Stomach (tissue), 4 donors: Measurements from ENCODE around the gene CLEC1A.

Experiments used
- POLR2AphosphoS5 ChIP-seq, 3 donors: sonication (generic); formaldehyde crosslinking; IDR thresholded peaks; one replicate each; pipeline ENCODE4 v1.6.1; 2016; ENCODE audit warnings: antibody characterized with exemption in 3 of 3
- TF ChIP-seq, protein P1 (sequence below), 7 experiments: fragments of 450-650 bp in 4 of 7; fragments of 200-600 bp in 3 of 7; sonication (generic) in 3 of 7; IDR thresholded peaks; one replicate each; pipeline ENCODE4 v1.5.1; 2016 to 2019; ENCODE audit warnings: antibody characterized with exemption in 7 of 7, control low read depth in 2 of 7, mild to moderate bottlenecking in 1 of 7

DNA sequence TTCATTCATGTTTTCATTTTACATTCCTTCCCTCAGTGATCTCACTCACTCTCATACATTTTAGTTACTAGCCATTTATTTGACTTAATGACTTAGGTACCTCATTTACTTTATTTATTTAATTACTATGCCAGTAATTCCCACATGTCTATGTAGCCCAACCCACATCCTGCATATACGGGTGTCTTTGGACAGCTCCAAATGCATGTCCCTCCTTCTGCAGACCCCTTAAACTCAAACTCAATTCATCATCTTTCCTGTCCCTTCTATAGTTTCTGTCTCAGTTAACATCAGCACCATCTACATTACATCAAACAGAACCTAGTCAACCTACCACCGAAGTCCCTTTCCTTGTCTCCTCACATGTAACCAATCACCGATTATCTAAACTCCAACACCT lies 2.8 kb downstream of the CLEC1A start:
- no peak for TF ChIP-seq POLR2AphosphoS5 (IDR thresholded peaks at IDR 0.05)
- TF ChIP-seq, protein P1, sequence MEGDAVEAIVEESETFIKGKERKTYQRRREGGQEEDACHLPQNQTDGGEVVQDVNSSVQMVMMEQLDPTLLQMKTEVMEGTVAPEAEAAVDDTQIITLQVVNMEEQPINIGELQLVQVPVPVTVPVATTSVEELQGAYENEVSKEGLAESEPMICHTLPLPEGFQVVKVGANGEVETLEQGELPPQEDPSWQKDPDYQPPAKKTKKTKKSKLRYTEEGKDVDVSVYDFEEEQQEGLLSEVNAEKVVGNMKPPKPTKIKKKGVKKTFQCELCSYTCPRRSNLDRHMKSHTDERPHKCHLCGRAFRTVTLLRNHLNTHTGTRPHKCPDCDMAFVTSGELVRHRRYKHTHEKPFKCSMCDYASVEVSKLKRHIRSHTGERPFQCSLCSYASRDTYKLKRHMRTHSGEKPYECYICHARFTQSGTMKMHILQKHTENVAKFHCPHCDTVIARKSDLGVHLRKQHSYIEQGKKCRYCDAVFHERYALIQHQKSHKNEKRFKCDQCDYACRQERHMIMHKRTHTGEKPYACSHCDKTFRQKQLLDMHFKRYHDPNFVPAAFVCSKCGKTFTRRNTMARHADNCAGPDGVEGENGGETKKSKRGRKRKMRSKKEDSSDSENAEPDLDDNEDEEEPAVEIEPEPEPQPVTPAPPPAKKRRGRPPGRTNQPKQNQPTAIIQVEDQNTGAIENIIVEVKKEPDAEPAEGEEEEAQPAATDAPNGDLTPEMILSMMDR (IDR thresholded peaks at IDR 0.05), result no peak
